ENCODE data around the gene RASGRP2. TPM values are rescaled to one million over a fixed set of nuclear protein-coding genes. Genes with fewer than 3 reads are reported as not detected.

RASGRP2 gene
- total RNA-seq, 1 experiment from 2014 or later, result not detected

- no peak for DNase-seq (ENCODE audit: unreplicated experiment)
- Mint-ChIP-seq H3K9me3 (ENCODE audit: unreplicated experiment) (no peaks in the 10 kb centered on the region), H3K4me1 (ENCODE audit: insufficient read depth, unreplicated experiment) (no peaks in the 10 kb centered on the region), H3K27me3 (ENCODE audit: insufficient read depth, unreplicated experiment) (peaks cover 54% of the 10 kb centered on the region), H3K4me3 (ENCODE audit: unreplicated experiment) (no peak overlapping the region), H3K36me3 (ENCODE audit: insufficient read depth, unreplicated experiment) (no peaks in the 10 kb centered on the region), H3K27ac (ENCODE audit: low read depth, unreplicated experiment) (no peak overlapping the region)
- POLR2A ChIA-PET, result no interaction called here
- intact Hi-C loops (cut with micrococcal nuclease), result loop anchor here (1.0 kb wide), 2 partner anchors 36 to 171 kb away; no protein-coding TSS in a partner anchor
- no peak for TF ChIP-seq CTCF (IDR thresholded peaks at IDR 0.05; ENCODE audit: unreplicated experiment)
- no TSS peak for BruUV-seq (replicated peaks)
- CTCF ChIA-PET, result interaction anchor here (0.6 to 1.0 kb wide), 2 partner anchors 15 to 1235 kb away, joined by 3 to 4 read pairs; no protein-coding TSS in a partner anchor
Observed at GRCh38 chr11:64723907-64724862, 19.8 kb downstream of the RASGRP2 start.

- intact Hi-C loops (cut with micrococcal nuclease), result loop anchor here (1.0 kb wide), 2 partner anchors 35 to 170 kb away; no protein-coding TSS in a partner anchor
- no peak within 1 kb of the TSS for H3K27ac Mint-ChIP-seq (ENCODE audit: low read depth, unreplicated experiment)
- ChIA-PET POLR2A (no interaction called here), CTCF (interaction anchor here (1.2 to 1.6 kb wide), 2 partner anchors 35 to 72 kb away, joined by 4 to 5 read pairs; no protein-coding TSS in a partner anchor)
- peaks cover 62% of the 10 kb centered on the region for H3K27me3 Mint-ChIP-seq (ENCODE audit: insufficient read depth, unreplicated experiment)
- H3K9me3 Mint-ChIP-seq (ENCODE audit: unreplicated experiment), result no peaks in the 10 kb centered on the region
- no TSS peak for BruUV-seq (replicated peaks)
- no peaks in the 10 kb centered on the region for H3K4me1 Mint-ChIP-seq (ENCODE audit: insufficient read depth, unreplicated experiment)
- peak within 1 kb of the TSS; percentile 62 for H3K4me3 Mint-ChIP-seq (ENCODE audit: unreplicated experiment)
- TF ChIP-seq CTCF (IDR thresholded peaks at IDR 0.05; ENCODE audit: unreplicated experiment), result peak; percentile 96
- peak; percentile 74 for DNase-seq (ENCODE audit: unreplicated experiment)
- H3K36me3 Mint-ChIP-seq (ENCODE audit: insufficient read depth, unreplicated experiment), result no peaks in the 10 kb centered on the region
Observed at GRCh38 chr11:64723117-64723906, 20.6 kb downstream of the RASGRP2 start, which contains the start of gene NRXN2. TSS of gene NRXN2 (minus strand) at chr11:64723197. CDS start at chr11:64713699, 9,498 bp downstream.

- peaks cover 62% of the 10 kb centered on the region for H3K27me3 Mint-ChIP-seq (ENCODE audit: insufficient read depth, unreplicated experiment)
- intact Hi-C loops (cut with micrococcal nuclease), result loop anchor here (1.0 kb wide), 2 partner anchors 34 to 169 kb away; no protein-coding TSS in a partner anchor
- no peak for TF ChIP-seq CTCF (IDR thresholded peaks at IDR 0.05; ENCODE audit: unreplicated experiment)
- no peak overlapping the region for H3K27ac Mint-ChIP-seq (ENCODE audit: low read depth, unreplicated experiment)
- no peak overlapping the region for H3K4me3 Mint-ChIP-seq (ENCODE audit: unreplicated experiment)
- BruUV-seq (replicated peaks), result no TSS peak
- no peaks in the 10 kb centered on the region for H3K9me3 Mint-ChIP-seq (ENCODE audit: unreplicated experiment)
- ChIA-PET POLR2A (interaction anchor here (0.6 kb wide), 1 partner anchor 288 kb away, joined by 3 read pairs; no protein-coding TSS in a partner anchor), CTCF (interaction anchor here (0.5 to 1.6 kb wide), 7 partner anchors 18 to 387 kb away, joined by 3 to 5 read pairs (median 4); no protein-coding TSS in a partner anchor)
- no peaks in the 10 kb centered on the region for H3K36me3 Mint-ChIP-seq (ENCODE audit: insufficient read depth, unreplicated experiment)
- H3K4me1 Mint-ChIP-seq (ENCODE audit: insufficient read depth, unreplicated experiment), result no peaks in the 10 kb centered on the region
- DNase-seq (ENCODE audit: unreplicated experiment), result no peak
Observed at GRCh38 chr11:64722141-64723065, 21.5 kb downstream of the RASGRP2 start.

All from MCF 10A (cell line).